WERI-Rb-1 (cell line): ENCODE results near the gene PHACTR1.
A peak's percentile ranks its signal among the peaks of the same experiment; 100 is the strongest.
"Not testable (repeated sequence)": the region's sequence is repeated elsewhere in the genome, so short reads cannot be mapped to it uniquely, and the experiment has no call there.

Source experiments
- DNase-seq: peaks from one replicate; pipeline ENCODE4 v3.0.0-alpha.2; 2020
- H3K27ac ChIP-seq: fragments of 250-450 bp; sonication (Bioruptor Pico); 2 replicates; pipeline ENCODE4 v1.5.1; 2020; ENCODE audit warnings: mild to moderate bottlenecking, moderate library complexity
- H3K27me3 ChIP-seq: fragments of 250-450 bp; sonication (Bioruptor Pico); 2 replicates; pipeline ENCODE4 v1.5.1; 2021; ENCODE audit warnings: mild to moderate bottlenecking, low read depth, moderate library complexity; ENCODE audit not compliant: insufficient read depth, severe bottlenecking
- H3K36me3 ChIP-seq: fragments of 250-450 bp; sonication (Bioruptor Pico); 2 replicates; pipeline ENCODE4 v1.5.1; 2020; ENCODE audit warnings: mild to moderate bottlenecking, moderate library complexity
- H3K4me3 ChIP-seq: 2 replicates; pipeline ENCODE4 v1.5.1; 2011; ENCODE audit warnings: low read depth, mild to moderate bottlenecking, control low read depth, low read length
- H3K9me3 ChIP-seq: fragments of 250-450 bp; sonication (Bioruptor Pico); 2 replicates; pipeline ENCODE4 v1.5.1; 2021; ENCODE audit warnings: mild to moderate bottlenecking, moderate library complexity; ENCODE audit not compliant: severe bottlenecking
- TF ChIP-seq, protein P1 (sequence below): IDR thresholded peaks from 2 replicates; pipeline ENCODE4 v1.5.1; 2011; ENCODE audit warnings: low read depth, mild to moderate bottlenecking, control low read depth, inconsistent platforms, low read length

The PHACTR1 gene

DNA sequence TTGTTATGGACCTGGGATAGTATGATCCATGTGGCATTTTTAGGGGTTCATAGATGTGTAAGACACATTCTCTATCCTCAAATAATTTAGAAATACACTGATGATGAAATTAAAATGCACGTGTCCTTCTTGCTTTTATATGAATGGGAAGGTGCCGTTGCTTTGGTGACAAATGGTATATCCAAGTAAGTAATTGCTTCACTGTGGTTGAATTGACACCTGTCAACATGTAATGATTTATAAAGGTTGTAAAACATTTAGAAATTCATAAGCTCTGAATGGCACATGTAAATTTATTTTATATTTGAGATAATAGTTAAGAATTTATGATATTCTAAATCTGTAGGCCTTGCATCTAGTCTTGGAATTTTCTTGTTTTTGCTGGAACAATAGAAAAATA lies 227.0 kb downstream of the PHACTR1 start:
- H3K27me3 ChIP-seq, result no peaks in the 10 kb centered on the region
- H3K9me3 ChIP-seq, result no peaks in the 10 kb centered on the region
- no peak overlapping the region for H3K4me3 ChIP-seq
- TF ChIP-seq, protein P1, sequence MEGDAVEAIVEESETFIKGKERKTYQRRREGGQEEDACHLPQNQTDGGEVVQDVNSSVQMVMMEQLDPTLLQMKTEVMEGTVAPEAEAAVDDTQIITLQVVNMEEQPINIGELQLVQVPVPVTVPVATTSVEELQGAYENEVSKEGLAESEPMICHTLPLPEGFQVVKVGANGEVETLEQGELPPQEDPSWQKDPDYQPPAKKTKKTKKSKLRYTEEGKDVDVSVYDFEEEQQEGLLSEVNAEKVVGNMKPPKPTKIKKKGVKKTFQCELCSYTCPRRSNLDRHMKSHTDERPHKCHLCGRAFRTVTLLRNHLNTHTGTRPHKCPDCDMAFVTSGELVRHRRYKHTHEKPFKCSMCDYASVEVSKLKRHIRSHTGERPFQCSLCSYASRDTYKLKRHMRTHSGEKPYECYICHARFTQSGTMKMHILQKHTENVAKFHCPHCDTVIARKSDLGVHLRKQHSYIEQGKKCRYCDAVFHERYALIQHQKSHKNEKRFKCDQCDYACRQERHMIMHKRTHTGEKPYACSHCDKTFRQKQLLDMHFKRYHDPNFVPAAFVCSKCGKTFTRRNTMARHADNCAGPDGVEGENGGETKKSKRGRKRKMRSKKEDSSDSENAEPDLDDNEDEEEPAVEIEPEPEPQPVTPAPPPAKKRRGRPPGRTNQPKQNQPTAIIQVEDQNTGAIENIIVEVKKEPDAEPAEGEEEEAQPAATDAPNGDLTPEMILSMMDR, result no peak
- H3K27ac ChIP-seq, result no peak overlapping the region
- H3K36me3 ChIP-seq, result no peaks in the 10 kb centered on the region
- DNase-seq, result no peak

DNA sequence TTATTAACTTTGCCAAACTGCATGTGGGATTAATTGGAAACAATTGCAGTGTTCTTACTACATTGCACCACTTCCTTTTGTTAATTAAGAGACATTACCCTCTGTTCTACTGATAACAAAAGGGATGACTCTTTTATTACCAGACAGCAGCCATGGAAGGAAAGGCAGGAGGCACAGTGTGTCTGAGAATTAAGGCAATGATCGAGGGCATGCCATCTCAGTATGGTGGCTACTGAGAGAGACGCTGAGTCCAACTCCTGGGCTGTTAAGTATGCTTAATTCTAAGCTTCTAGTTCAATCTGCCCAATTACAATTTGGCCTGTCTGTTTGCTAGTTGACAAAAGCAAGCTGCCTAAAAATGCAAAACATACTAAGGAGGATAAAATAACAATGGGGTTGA lies 227.4 kb downstream of the PHACTR1 start:
- DNase-seq, result peak; percentile 49
- no peaks in the 10 kb centered on the region for H3K36me3 ChIP-seq
- no peaks in the 10 kb centered on the region for H3K9me3 ChIP-seq
- no peak overlapping the region for H3K27ac ChIP-seq
- TF ChIP-seq, protein P1, result no peak
- H3K4me3 ChIP-seq, result no peak overlapping the region
- no peaks in the 10 kb centered on the region for H3K27me3 ChIP-seq

DNA sequence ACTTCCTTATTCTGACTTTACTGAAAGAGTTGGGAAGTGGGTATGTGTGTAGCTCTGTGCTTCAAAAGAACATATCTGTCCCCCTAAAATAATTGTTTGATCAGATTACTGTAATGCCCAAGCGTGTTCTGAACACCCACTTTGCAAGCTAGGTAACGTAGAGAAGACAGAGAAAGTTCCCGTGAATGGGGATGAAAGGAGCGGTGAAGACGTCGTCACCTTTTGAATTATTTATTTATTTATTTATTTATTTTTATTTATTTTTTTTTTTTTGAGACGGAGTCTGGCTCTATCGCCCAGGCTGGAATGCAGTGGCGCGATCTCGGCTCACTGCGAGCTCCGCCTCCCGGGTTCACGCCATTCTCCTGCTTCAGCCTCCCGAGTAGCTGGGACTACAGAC lies 228.0 kb downstream of the PHACTR1 start:
- not testable (repeated sequence) for H3K9me3 ChIP-seq, H3K27ac ChIP-seq, H3K27me3 ChIP-seq, H3K36me3 ChIP-seq, H3K4me3 ChIP-seq, DNase-seq

DNA sequence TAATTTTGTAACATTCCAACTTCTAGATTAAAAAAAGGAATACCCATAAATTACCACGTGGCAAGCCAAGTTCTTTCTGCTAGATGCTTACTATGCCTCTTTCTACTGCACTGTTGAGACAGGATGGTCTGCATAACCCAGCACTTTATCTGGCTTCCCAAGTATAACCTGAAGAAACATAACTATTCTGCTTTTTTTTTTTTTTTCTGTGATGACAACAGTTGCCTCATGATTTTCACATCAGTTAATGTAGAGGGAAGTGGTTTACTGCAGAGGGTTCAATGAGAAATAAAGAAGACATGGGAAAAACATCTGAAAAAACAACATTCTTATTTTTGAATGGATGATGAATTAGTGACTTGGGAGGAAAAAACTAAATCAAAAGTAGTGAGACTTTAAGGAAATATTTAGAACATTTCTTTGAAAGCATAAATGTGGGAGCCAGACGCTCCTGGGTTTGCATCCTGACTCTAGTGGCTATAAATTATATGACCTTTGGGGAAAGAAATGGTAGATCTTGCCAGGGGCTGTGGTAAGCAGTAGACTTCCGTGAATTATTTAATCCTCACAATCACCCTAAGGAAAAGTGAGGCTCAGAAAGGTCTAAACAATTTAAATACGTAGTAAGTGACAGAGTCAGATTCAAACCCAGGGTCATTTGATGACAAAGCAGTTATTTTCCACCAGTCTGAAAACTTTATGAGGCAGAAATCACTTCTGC lies 230.7 kb downstream of the PHACTR1 start:
- Histone ChIP-seq H3K9me3 (no peaks in the 10 kb centered on the region), H3K27me3 (no peaks in the 10 kb centered on the region), H3K4me3 (no peak overlapping the region)

DNA sequence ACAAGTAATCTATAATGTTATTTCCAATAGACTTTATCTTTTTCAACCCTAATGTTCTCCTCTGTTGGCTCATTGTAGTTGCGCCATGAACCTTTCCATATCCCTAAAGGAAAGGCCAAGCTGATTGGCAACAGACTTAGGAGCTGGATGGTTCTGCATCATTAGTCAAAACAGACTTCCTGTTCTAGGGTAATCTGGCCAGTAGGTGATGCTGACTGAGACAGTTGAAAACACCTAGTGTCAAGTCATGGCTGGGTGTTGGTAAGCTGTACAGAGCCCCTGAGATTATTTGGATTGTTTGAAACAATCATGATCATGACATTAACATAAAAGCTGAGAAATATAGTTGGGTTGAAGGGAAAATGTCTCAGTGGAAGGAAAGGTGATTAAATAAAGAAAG lies 231.4 kb downstream of the PHACTR1 start:
- Histone ChIP-seq H3K9me3 (no peaks in the 10 kb centered on the region), H3K27ac (no peak overlapping the region), H3K36me3 (no peaks in the 10 kb centered on the region), H3K4me3 (no peak overlapping the region), H3K27me3 (no peaks in the 10 kb centered on the region)
- no peak for DNase-seq
- TF ChIP-seq, protein P1, result peak; percentile 14; the same call in 1 of the 2 replicates

More for the DNA sequence above, 230.7 kb downstream of the PHACTR1 start:
- H3K27ac ChIP-seq, result no peak overlapping the region
- no peaks in the 10 kb centered on the region for H3K36me3 ChIP-seq
- no peak for DNase-seq
- TF ChIP-seq, protein P1, result no peak

DNA sequence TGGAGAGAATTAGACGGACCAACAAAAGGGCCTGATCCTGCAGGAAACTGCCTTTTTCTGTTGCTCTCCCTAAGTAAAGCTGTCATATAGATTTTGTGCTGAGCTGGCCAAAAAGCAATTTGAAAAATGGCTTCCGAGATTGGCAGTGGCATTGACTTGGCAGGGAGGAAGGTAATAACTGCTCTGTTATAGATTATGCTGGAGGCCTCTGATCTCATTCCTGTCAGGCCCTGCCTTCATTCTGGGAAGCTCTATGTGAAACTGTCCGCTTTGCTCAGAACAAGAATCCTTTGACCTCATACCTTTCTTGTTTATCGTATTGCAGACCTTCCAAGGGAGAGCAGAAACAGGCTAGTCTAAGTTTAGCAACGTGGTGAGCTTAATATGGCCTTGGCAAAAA lies 234.4 kb downstream of the PHACTR1 start:
- TF ChIP-seq, protein P1, result no peak
- Histone ChIP-seq H3K27ac (no peak overlapping the region), H3K27me3 (no peaks in the 10 kb centered on the region), H3K36me3 (no peaks in the 10 kb centered on the region), H3K9me3 (no peaks in the 10 kb centered on the region), H3K4me3 (no peak overlapping the region)
- no peak for DNase-seq
